Esophagus squamous epithelium (tissue), 4 donors: Measurements from ENCODE around the gene STXBP4.

Experiments
- POLR2A ChIP-seq, 4 donors: fragments of 450-650 bp; IDR thresholded peaks; one replicate each; pipeline ENCODE4 v1.6.1; 2017; ENCODE audit warnings: antibody characterized with exemption in 4 of 4, mild to moderate bottlenecking in 4 of 4, moderate library complexity in 3 of 4
- TF ChIP-seq, protein P1 (sequence below), 6 experiments: fragments of 450-650 bp in 4 of 6; fragments of 200-600 bp in 2 of 6; sonication (generic) in 2 of 6; IDR thresholded peaks; one replicate each; pipeline ENCODE4 v1.5.1; 2016 to 2019; ENCODE audit warnings: antibody characterized with exemption in 6 of 6, mild to moderate bottlenecking in 4 of 6, moderate library complexity in 4 of 6

DNA sequence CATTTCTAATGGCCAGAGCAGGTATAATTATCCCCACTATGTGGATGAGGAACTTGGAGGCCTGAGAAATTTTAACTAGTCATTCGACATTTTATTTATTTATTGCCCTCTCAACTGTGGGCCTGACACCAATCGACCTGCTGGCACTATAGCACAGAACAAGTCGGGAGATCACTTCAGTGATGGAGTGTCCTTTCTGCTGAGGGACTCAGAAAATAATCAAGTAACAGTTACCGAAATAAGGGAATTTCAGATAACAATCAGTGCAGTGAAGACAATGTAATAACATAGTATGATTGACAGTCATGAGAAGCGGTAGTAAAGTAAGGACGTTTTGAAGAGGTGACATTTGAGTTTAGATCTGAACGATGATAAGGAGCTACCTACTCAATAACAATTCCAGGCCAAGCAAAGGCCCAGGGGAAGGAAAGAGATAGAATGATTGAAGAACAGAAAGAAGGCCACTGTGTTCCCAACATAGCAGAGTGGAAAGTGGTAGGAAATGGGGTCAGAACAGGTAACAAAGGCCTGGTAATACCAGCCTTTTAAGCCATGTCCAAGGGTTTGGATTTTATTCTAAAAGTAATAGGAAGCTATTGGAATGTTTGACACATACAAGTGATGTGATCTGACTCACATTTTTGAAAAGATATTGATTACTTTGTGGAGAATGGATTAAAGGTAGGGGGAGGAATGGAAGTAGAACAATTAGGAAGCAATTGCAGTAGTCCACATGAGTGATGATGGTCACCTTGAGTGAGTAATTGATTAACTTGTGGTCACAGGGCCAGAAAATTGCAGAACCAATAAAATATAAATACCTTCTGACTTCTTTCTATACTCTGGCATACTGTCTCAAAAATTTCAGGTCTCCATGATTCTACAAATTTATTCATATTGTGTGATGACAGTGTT, 1.4 kb downstream of the STXBP4 start:
- TF ChIP-seq, protein P1, sequence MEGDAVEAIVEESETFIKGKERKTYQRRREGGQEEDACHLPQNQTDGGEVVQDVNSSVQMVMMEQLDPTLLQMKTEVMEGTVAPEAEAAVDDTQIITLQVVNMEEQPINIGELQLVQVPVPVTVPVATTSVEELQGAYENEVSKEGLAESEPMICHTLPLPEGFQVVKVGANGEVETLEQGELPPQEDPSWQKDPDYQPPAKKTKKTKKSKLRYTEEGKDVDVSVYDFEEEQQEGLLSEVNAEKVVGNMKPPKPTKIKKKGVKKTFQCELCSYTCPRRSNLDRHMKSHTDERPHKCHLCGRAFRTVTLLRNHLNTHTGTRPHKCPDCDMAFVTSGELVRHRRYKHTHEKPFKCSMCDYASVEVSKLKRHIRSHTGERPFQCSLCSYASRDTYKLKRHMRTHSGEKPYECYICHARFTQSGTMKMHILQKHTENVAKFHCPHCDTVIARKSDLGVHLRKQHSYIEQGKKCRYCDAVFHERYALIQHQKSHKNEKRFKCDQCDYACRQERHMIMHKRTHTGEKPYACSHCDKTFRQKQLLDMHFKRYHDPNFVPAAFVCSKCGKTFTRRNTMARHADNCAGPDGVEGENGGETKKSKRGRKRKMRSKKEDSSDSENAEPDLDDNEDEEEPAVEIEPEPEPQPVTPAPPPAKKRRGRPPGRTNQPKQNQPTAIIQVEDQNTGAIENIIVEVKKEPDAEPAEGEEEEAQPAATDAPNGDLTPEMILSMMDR (IDR thresholded peaks at IDR 0.05): no peak
- TF ChIP-seq POLR2A (IDR thresholded peaks at IDR 0.05): no peak
